ENCODE data around the gene HSF4.

GRCh38 chr16:67194260-67194659 is 29.7 kb downstream of the HSF4 start:
- TF ChIP-seq POLR2AphosphoS5 (IDR thresholded peaks at IDR 0.05; ENCODE audit: borderline replicate concordance, low read depth, low read length) (no peak), EZH2 (IDR thresholded peaks at IDR 0.05) (no peak), FOXP2 (optimal IDR thresholded peaks at IDR 0.05; ENCODE audit: control extremely low read depth, extremely low read length, insufficient read depth) (no peak)

Data from SK-N-MC (cell line).